Suppressor macrophage (primary cell): ENCODE results near the gene C18orf32.
A peak's percentile ranks its signal among the peaks of the same experiment; 100 is the strongest.
"Not testable (repeated sequence)": the region's sequence is repeated elsewhere in the genome, so short reads cannot be mapped to it uniquely, and the experiment has no call there.

Experiments
- DNase-seq, 4 experiments: peaks; one replicate each; pipeline ENCODE4 v3.0.0-alpha.2; 2020 to 2022

C18orf32 gene

GRCh38 chr18:49500201-49500921, 13.3 kb upstream of the C18orf32 start:
- no peak for DNase-seq

GRCh38 chr18:49499046-49499637, 12.1 kb upstream of the C18orf32 start:
- no peak for DNase-seq

DNA sequence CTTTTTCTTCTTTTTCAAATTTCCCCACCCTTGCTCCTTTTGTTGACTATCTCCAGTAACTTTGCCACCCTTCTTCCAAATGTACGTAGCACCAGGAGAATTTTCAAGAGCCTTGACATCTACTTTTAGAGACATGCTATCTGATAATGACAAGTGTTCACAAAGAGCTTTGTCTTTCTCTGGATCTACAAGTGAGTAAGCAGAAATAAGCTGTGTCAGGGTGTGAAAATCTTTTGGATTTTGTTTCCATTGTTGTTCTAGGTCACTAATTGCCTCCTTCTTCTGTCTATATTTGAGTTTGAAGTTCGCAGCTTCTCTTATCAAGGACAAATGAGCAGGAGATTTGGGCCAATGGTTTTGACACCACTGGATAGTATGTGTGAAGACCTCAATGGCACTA, 8.4 kb upstream of the C18orf32 start:
- no peak for DNase-seq

DNA sequence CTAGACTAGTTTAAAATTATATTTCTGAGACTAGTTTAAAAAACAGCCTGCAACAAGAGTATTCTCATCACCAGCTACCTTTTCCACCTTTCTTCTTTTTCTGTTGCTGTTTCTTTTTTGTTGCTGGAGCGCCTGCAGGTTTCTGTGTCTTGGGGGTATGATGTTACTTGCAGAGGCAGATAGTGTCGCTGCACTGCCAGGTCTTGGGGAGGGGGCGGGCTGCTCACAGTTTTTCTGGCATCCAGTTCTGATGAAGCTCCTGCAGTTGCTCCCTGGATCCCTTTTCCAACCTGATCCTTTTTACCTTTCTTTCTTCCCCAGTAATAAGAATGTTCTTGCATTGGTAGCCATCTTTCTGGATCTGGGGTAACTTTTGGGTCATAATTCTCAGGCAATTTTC, 8.0 kb upstream of the C18orf32 start:
- no peak for DNase-seq

DNA sequence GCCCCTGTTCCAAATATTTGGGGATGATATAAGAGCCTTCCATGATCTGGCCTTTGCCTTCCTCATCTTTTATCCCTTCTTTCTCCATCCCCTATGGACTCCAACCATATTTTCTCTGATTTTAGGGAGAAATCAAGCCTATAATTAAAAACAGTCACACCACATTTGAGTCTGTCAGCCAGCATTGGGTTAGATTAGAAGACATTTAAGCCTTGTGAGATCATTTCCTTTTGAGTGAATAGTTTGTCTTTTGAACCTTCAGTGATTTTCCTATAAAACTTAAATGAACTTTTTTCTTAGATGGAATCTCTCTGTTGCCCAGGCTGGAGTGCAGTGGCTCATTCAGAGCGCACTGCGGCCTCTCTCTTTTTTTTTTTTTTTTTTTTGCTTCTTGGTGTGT, 7.6 kb upstream of the C18orf32 start:
- no peak for DNase-seq

DNA sequence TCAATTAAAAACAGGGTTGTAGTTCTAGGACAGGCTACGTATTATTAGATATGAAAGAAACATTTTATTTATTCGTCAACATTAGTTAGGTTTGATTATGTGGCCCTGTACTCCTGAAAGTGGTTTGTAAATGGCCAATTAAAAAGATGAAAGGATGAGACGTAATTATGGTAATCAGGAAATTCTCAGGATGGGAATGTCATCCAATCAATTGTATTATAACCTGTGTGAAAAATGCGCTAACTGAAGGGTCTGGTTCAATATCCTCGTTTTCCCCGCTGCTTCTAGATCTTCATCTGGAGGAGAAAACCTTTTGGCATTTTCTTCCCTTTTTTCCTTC, 5.6 kb upstream of the C18orf32 start:
- no peak for DNase-seq

DNA sequence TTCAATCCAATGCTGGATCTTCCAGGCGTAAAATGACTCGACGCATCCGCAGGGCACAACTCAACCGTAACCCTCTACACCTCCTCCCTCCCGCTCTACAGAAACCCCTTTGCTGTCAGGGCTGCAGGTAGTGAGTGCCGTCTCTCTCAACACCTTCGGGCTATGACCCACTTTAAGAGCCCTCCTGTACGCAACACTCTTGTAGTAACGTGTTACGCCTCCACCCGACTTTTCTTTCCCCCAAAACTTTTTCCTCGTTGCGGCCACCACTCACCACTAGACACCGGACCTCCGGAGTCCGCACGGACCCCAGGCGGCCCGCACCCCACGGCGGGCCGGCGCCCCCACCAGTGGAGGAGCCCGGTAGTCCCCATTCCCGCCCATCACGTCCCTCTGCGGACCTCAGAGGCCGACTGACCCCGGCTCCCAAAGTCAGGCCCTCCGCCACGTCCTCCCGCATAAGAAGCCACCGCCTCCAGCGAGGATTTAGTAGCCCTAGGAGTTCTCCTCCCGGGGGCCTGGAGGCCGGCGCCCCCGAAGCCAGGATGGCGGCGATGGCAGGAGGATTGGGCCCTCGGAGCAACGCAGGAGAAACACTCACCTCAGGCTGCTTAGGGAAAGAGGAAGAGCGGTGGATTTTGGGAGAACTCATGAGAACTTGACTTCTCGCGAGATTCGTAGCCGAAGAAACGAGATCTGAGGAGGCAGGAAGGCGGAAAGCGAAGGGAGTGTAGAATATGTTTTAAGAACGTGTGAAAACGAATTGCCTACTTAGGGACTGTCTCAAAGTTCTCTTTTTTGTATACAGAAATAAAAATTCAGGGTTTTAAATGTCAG, 5.0 kb upstream of the C18orf32 start, which contains the start of gene RPL17:
RPL17 (minus strand) TSS at position 609 of the 837 bp plus-strand sequence.
- DNase-seq = peak; percentile 95 to 99 (median 98)

GRCh38 chr18:49491534-49491856, 4.5 kb upstream of the C18orf32 start:
- DNase-seq = no peak

GRCh38 chr18:49490246-49490762, 3.3 kb upstream of the C18orf32 start:
- DNase-seq = no peak

DNA sequence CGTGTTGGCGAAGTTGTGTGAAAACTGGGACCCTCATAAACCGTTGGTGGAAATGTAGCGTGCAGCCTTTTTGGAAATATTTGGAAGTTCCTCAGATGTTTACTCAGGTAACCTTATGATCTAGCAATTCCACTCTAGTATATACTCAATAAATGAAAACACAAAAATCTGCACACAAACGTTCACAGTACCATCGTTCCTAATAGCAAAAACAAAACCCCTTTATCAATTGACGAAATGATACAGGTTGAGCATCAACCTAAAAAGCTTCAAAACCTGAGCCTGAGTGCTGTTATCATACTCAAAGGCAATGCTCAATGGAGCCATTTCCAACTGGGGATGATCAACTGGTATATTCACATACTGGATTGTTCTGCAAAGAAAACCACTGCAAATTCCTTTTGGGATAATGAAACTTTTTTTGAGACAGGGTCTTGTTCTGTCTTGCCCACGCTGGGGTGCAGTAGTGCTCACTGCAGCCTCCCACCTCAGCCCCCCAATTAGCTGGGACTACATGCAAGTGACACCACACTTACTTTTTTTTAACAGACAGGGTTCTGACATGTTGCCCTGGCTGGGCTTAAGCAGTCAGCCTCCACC, 777 bp upstream of the C18orf32 start:
- no peak for DNase-seq

DNA sequence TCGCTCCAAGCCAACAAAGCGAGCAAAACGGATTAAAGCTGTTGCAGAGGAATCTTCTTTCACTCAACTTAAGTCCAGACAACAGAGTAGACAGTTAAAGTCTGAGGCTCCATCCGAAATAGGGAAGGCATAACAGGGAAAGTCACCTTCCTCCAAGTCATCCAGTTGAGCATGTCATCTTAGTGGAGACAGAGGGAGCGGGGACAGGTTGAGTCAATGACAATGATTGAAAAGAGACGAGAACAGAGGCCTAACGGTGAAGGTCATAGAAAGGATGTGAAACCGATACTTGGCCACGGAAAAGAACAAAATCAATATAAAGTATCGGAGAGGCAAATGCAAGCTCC, 455 bp downstream of the C18orf32 start:
- DNase-seq = peak in 3 of 4 experiments; percentile 36 to 60 (median 51)

- DNase-seq = peak in 2 of 4 experiments; percentile 31 to 45
Observed at GRCh38 chr18:49486134-49486533, 900 bp downstream of the C18orf32 start.

DNA sequence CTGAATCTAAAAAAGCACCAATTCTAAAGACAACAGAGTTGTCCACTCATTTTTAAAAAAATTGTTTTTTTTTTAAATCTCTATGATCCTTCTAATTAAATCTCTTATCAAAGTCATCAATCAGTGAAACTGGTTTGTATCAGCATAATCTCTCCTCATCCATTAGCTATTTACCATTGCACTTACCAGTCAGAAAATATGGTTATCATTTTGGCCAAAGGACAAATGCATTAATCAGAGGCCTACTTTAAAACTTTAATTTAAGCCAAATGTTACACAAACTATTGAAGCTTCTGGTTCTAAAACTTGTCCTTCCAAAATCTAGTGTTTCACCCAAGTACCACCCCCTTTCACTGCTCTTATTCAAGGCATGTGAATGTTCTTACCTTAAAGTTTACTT, 3.8 kb downstream of the C18orf32 start:
- no peak for DNase-seq

- no peak for DNase-seq
Observed at GRCh38 chr18:49481907-49482306, 5.1 kb downstream of the C18orf32 start.

DNA sequence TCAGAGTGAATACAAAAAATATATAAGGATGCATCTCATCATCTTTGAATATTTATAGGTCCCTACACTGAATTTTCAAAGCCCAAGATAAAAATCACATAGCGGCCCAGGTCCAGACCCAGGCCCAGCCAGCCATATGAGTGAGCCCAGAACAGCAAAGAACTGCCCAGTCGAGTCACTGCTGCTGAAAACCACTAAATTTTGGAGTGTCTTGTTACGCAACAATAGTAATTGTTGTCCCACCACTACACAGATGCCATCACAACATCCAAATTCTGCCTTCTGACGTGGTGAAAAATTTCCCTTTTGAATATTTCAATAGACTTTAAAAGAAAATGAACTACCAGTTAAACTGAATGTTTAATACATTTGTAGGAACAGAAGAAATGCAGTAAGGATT, 5.7 kb downstream of the C18orf32 start:
- DNase-seq = no peak

DNA sequence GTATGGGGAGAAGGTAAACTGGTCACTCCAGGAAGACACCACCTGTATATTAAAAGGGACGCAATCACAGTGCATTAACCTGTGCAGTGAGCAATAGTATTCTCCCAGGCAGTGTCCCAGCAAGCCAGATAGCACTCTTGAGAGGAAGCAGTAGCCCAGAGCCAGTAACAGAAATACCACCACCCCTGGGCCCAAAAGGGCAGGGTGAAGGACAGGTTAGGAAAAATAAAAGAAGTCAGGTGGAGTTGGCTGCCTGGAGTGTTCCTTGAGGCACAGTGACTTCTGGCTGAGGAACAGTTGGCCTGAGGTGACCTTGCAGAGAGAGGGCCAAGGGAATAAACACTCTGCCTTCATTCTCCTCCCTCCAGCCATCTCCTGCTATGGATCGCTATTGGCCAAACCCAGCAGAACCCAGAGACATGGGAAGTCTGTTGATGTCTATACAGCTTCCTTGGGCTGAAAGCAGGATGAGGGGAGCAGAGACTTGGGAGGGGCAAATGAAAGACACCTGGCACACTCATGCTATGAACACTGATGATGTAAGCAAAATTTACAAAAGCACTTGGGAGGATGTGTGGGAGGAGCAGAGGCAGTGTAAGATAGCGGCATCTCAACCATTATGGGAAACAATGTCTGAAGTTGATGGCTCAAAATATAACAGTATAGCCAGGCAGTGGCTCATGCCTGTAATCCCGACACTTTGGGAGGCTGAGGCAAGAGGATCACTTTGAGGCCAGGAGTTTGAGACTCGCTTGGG, 7.5 kb downstream of the C18orf32 start:
- DNase-seq = no peak

DNA sequence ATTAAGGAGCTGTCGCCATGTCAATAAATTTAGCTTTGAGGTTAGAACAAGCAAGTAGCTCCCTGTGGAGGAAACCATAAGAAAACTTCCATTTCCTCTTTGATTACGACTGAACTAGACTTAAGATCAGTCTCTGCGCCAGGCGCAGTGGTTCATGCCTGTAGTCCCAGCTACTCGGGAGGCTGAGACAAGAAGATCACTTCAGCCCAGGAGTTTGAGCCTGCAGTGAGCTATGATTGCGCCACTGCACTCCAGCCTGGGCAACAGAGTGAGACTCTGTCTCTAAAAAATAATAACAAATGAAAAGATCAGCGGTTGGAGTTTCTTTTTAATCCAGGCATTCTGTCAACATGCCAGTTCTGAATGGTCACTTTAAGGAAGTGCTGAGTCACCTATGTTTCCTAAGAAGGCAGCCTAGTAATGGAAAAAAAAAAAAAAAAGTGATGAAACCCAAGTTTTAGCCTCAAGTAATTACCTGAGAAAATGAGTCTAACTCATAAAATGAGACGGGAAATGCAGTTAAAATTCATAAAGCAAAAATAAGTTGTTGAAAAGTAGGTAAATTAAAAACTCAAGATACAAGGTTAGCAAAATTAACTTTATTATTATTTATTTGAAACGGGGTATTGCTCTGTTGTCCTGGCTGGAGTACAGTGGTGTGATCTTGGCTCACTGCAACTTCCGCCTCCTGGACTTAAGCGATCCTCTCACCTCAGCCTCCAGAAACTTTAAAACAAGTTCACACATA, 10.2 kb downstream of the C18orf32 start:
- peak; percentile 64 to 84 (median 76) for DNase-seq

GRCh38 chr18:49474935-49475334, 12.1 kb downstream of the C18orf32 start:
- DNase-seq = not testable (repeated sequence)

- DNase-seq = no peak
Observed at GRCh38 chr18:49473721-49474120, 13.3 kb downstream of the C18orf32 start.

DNA sequence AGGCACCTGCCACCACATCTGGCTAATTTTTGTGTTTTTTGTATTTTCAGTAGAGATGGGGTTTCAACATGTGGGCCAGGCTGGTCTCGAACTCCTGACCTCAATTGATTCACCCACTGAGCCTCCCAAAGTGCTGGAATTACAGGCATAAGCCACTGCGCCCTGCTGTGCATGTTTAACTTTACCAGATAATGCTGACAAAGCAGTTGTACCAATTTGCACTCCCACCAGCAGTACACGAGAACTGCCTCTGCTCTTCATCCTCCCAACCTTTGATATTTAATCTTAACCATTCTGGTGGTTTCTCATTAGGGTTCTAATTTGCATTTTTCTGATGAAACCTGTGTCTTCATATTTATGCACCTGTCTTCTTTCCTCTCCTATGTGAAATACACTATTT, 14.6 kb downstream of the C18orf32 start:
- DNase-seq = no peak

- no peak for DNase-seq
Observed at GRCh38 chr18:49471532-49471931, 15.5 kb downstream of the C18orf32 start.

DNA sequence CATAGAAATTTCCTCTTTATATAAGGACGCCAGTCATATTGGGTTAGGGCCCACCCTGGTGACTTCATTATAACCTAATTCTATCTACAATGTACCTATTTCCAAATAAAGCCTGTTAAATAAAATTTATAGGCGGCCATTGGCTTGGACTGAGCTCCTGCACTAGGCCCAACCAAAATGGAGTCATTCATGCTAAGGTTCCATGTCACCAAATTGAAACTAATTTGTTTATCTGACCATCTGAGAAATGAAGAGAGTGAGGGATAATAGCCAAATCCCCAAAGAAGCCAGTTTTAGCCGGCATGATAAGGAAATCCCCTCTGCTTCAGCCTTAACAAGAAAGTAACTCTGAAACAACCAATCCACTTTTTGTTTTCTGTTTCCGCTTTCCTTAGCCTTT, 19.4 kb downstream of the C18orf32 start:
- DNase-seq = no peak
